ENCODE measurements around the gene METTL24. TPM values are rescaled to one million over a fixed set of nuclear protein-coding genes. Genes with fewer than 3 reads are reported as not detected.

Gene METTL24
- total RNA-seq, 1 experiment from 2014 or later: 0.61 TPM

GRCh38 chr6:110398778-110399177 lies 40.6 kb upstream of the METTL24 start:
- Mint-ChIP-seq H3K4me3 (no peak overlapping the region), H3K36me3 (ENCODE audit: insufficient read depth in 1 of 3, low read depth in 3 of 3) (no peaks in the 10 kb centered on the region), H3K27me3 (ENCODE audit: low read depth) (no peaks in the 10 kb centered on the region), H3K27ac (no peak overlapping the region), H3K9me3 (no peaks in the 10 kb centered on the region), H3K4me1 (peaks cover 0 to 2% of the 10 kb centered on the region in 2 experiments; a peak in 1 of 4 replicates)
- Histone ChIP-seq H4K5ac (ENCODE audit: insufficient read length, low read depth, low read length) (no peak overlapping the region), H3K4ac (ENCODE audit: low read depth, low read length) (no peak overlapping the region), H3K23ac (ENCODE audit: insufficient read length, low read depth, low read length) (no peak overlapping the region), H2AFZ (ENCODE audit: low read length) (no peak overlapping the region), H2BK12ac (ENCODE audit: insufficient read length, low read depth, low read length) (no peak overlapping the region), H2AK5ac (ENCODE audit: insufficient read length, low read length) (no peak overlapping the region), H2BK15ac (ENCODE audit: low read depth, low read length) (no peak overlapping the region), H3K4me2 (ENCODE audit: insufficient read depth, insufficient read length, low read length) (no peak overlapping the region), H2BK5ac (ENCODE audit: insufficient read length, low read length) (no peak overlapping the region), H3K56ac (ENCODE audit: insufficient read length, low read depth, low read length) (no peak overlapping the region), H2BK20ac (ENCODE audit: low read depth, low read length, poor library complexity, severe bottlenecking) (no peak overlapping the region), H3K79me2 (ENCODE audit: insufficient read depth, low read length) (no peaks in the 10 kb centered on the region), H3K27ac (ENCODE audit: insufficient read length, low read depth, low read length) (no peak overlapping the region), H3K9me3 (ENCODE audit: control insufficient read depth, low read depth, low read length) (no peaks in the 10 kb centered on the region), H3T11ph (ENCODE audit: low read length) (no peak overlapping the region), H3K14ac (ENCODE audit: insufficient read depth, low read length) (no peak overlapping the region), H4K20me1 (ENCODE audit: control insufficient read depth, insufficient read depth, insufficient read length) (no peaks in the 10 kb centered on the region), H3K18ac (ENCODE audit: insufficient read length, low read depth, low read length) (no peak overlapping the region), H3K23me2 (ENCODE audit: insufficient read length, low read depth, low read length, poor library complexity, severe bottlenecking) (no peaks in the 10 kb centered on the region), H4K8ac (replicated peaks; ENCODE audit: insufficient read length, low read depth, low read length) (no peak overlapping the region), H4K91ac (ENCODE audit: insufficient read length, low read depth, low read length) (no peak overlapping the region), H3K27me3 (ENCODE audit: insufficient read depth, low read length) (no peaks in the 10 kb centered on the region), H2BK120ac (ENCODE audit: low read depth, low read length, poor library complexity, severe bottlenecking) (no peak overlapping the region), H3K79me1 (ENCODE audit: insufficient read depth, low read depth, low read length, poor library complexity, severe bottlenecking) (no peaks in the 10 kb centered on the region), H3K9ac (ENCODE audit: extremely low read depth, insufficient read length, low read length) (no peak overlapping the region), H3K4me1 (ENCODE audit: insufficient read depth, low read length) (no peaks in the 10 kb centered on the region)
- DNase-seq: no peak
- no CpG with 5 or more reads among the region's 4 CpGs for WGBS (ENCODE audit: extremely low coverage, insufficient read length, low lambda C conversion rate)
- no peak for TF ChIP-seq CTCF (conservative IDR thresholded peaks at IDR 0.05)

Measured in H9 (cell line).